Osteoblast (primary cell): ENCODE measurements around the gene DCXR. TPM values are rescaled to one million over a fixed set of nuclear protein-coding genes. Genes with fewer than 3 reads are reported as not detected.

Experiments used
- DNase-seq: peaks from one replicate; pipeline ENCODE4 v3.0.0; 2011; ENCODE audit warnings: low spot score, mixed read lengths; ENCODE audit not compliant: insufficient read length; ENCODE audit errors: missing footprints
- H2AFZ ChIP-seq: 2 replicates; pipeline ENCODE4 v1.6.0; 2011; ENCODE audit warnings: mild to moderate bottlenecking, low read length
- H3K27ac ChIP-seq: 2 replicates; pipeline ENCODE4 v1.5.1; 2011; ENCODE audit warnings: mild to moderate bottlenecking, low read depth, low read length, moderate library complexity
- H3K27me3 ChIP-seq: 2 replicates; pipeline ENCODE4 v1.6.0; 2012; ENCODE audit warnings: mild to moderate bottlenecking, control low read depth, inconsistent platforms, low read length, moderate library complexity; ENCODE audit not compliant: insufficient read depth
- H3K36me3 ChIP-seq: 2 replicates; pipeline ENCODE4 v1.5.1; 2011; ENCODE audit warnings: mild to moderate bottlenecking, low read length, control low read depth, moderate library complexity; ENCODE audit not compliant: insufficient read depth
- H3K4me1 ChIP-seq: 2 replicates; pipeline ENCODE4 v1.5.1; 2011; ENCODE audit warnings: mild to moderate bottlenecking, low read length, control low read depth, moderate library complexity; ENCODE audit not compliant: insufficient read depth
- H3K4me2 ChIP-seq: 2 replicates; pipeline ENCODE4 v1.6.0; 2011; ENCODE audit warnings: mild to moderate bottlenecking, low read length; ENCODE audit not compliant: insufficient read depth
- H3K4me3 ChIP-seq: fragments of 200-600 bp; sonication (generic); 3 replicates; pipeline ENCODE4 v1.5.1; 2012; ENCODE audit warnings: mild to moderate bottlenecking, low read length, inconsistent platforms; ENCODE audit not compliant: insufficient read depth
- H3K79me2 ChIP-seq: 2 replicates; pipeline ENCODE4 v1.6.0; 2012; ENCODE audit warnings: mild to moderate bottlenecking, low read length, control low read depth, inconsistent platforms; ENCODE audit not compliant: insufficient read depth
- H3K9me3 ChIP-seq: 2 replicates; pipeline ENCODE4 v1.5.1; 2011; ENCODE audit warnings: low read depth, low read length, control low read depth
- H4K20me1 ChIP-seq: 2 replicates; pipeline ENCODE4 v1.6.0; 2012; ENCODE audit warnings: mild to moderate bottlenecking, low read length, control low read depth; ENCODE audit not compliant: insufficient read depth
- total RNA-seq: library from RNA; depleted of rRNA; stranded (reverse); fragments of >200 nt; gene quantifications from 2 replicates; pipeline ENCODE4 v1.2.3, GENCODE V29; 2012
- TF ChIP-seq, protein P1 (sequence below): IDR thresholded peaks from 2 replicates; pipeline ENCODE4 v1.5.1; 2011; ENCODE audit warnings: mild to moderate bottlenecking, low read depth, low read length, moderate library complexity; ENCODE audit errors: extremely low read depth

DCXR gene
- total RNA-seq, 1 donor = 31.8 TPM

DNA sequence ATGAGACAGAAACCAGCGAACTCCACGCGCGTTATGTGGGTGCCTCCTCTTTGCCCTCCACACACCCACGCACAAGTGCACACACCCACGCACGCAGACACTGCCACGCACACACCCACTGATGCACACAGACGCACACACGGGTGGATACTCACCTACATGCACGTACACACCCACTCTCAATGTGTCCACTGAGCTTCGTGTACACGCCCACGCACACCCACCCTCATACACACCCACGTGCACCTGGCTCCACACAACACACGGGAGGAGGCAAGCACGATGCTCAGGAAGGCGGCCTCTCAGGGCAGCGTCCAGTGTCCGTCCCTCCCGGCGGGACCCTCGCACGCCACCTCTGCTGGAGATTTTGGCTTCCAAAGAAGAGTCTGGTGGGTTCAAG, 9.9 kb upstream of the DCXR start:
- H3K79me2 ChIP-seq = peaks cover 23% of the 10 kb centered on the region
- no peak overlapping the region for H2AFZ ChIP-seq
- H3K4me3 ChIP-seq = no peak overlapping the region
- TF ChIP-seq, protein P1, sequence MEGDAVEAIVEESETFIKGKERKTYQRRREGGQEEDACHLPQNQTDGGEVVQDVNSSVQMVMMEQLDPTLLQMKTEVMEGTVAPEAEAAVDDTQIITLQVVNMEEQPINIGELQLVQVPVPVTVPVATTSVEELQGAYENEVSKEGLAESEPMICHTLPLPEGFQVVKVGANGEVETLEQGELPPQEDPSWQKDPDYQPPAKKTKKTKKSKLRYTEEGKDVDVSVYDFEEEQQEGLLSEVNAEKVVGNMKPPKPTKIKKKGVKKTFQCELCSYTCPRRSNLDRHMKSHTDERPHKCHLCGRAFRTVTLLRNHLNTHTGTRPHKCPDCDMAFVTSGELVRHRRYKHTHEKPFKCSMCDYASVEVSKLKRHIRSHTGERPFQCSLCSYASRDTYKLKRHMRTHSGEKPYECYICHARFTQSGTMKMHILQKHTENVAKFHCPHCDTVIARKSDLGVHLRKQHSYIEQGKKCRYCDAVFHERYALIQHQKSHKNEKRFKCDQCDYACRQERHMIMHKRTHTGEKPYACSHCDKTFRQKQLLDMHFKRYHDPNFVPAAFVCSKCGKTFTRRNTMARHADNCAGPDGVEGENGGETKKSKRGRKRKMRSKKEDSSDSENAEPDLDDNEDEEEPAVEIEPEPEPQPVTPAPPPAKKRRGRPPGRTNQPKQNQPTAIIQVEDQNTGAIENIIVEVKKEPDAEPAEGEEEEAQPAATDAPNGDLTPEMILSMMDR = no peak
- H3K4me2 ChIP-seq = no peak overlapping the region
- H3K36me3 ChIP-seq = peaks cover 30% of the 10 kb centered on the region
- peaks cover 2% of the 10 kb centered on the region for H3K4me1 ChIP-seq
- H4K20me1 ChIP-seq = no peaks in the 10 kb centered on the region
- no peaks in the 10 kb centered on the region for H3K27me3 ChIP-seq
- no peaks in the 10 kb centered on the region for H3K9me3 ChIP-seq
- no peak overlapping the region for H3K27ac ChIP-seq
- no peak for DNase-seq

DNA sequence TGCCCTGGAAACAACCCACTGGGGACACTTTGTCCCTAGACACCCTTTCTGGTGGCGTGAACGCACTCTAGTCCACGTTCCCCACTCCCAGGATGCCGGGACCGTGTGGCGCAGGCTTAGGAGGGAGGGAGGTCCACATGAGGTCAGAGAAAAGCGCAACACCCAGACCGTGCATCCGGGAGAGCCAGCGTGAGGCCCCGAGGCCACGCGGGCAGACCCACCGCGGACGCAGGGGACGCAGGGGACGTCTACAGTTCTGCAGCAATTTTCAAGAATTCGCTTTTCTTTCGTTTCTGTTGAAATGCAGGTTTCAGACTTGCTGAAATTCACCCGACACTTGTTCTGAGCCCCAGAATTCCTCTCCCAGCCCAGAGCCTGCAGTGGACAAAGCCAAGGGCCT, 9.4 kb upstream of the DCXR start:
- Histone ChIP-seq H3K9me3 (no peaks in the 10 kb centered on the region), H4K20me1 (no peaks in the 10 kb centered on the region), H3K4me3 (no peak overlapping the region), H3K27me3 (no peaks in the 10 kb centered on the region), H3K27ac (no peak overlapping the region), H2AFZ (no peak overlapping the region), H3K79me2 (peaks cover 18% of the 10 kb centered on the region), H3K4me2 (no peak overlapping the region), H3K4me1 (no peaks in the 10 kb centered on the region), H3K36me3 (peaks cover 30% of the 10 kb centered on the region)
- TF ChIP-seq, protein P1 = no peak
- DNase-seq = no peak

DNA sequence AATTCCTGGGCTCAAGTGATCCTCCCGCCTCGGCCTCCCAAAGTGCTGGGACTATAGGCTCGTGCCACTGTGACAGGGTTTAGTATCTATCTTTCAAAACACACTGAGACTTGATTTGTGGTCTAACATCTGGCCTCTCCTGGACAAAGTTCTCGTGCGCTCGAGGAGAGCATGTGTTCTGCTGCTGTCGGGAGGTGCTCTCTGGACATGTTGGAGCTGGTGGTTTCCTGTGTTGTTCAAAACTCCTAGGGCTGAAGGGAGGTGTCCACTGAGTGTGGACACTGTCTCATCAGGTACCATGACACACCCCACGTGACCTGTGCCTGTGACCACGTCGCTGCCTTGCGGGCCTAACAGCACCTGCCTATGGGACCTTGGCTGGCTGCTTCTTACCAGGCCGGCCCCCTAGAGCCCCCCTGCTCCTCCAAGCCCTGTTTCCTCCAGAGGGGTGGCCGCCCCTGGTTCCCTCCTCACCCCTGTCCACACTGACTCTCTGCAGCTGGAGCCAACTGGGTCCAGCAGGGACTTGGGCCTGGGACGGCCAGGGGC, 8.5 kb upstream of the DCXR start:
- Histone ChIP-seq H3K27ac (no peak overlapping the region), H3K27me3 (no peaks in the 10 kb centered on the region), H3K79me2 (peaks cover 14% of the 10 kb centered on the region), H4K20me1 (no peaks in the 10 kb centered on the region), H3K4me1 (peaks cover under 1% of the 10 kb centered on the region), H3K36me3 (peaks cover 30% of the 10 kb centered on the region), H3K9me3 (no peaks in the 10 kb centered on the region), H2AFZ (no peak overlapping the region), H3K4me3 (no peak overlapping the region), H3K4me2 (no peak overlapping the region)
- TF ChIP-seq, protein P1 = no peak
- DNase-seq = no peak

DNA sequence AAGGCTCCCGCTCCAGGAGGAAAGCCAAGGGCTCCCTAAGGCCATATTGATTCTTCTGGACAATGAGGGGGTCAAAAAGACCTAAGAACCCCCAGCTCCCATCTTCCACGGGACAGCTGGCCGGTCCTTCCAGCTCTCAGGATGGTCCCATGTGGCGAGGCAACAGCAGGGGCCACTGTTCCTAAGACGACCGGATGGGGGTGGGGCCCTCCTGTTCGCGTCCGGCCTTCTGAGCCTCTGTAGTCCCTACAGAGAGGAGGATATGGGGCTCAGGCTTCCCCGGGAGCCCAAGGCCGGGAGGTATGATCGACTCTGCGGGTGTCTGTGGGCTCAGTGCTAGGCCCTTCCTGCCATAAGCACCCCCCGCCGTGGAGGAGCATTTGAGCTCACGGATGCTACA, 6.0 kb upstream of the DCXR start:
- Histone ChIP-seq H3K79me2 (no peaks in the 10 kb centered on the region), H3K27me3 (no peaks in the 10 kb centered on the region), H3K9me3 (no peaks in the 10 kb centered on the region), H3K4me2 (no peak overlapping the region), H3K36me3 (peaks cover 13% of the 10 kb centered on the region), H3K4me3 (no peak overlapping the region), H3K4me1 (peaks cover 3% of the 10 kb centered on the region), H3K27ac (no peak overlapping the region), H4K20me1 (no peaks in the 10 kb centered on the region), H2AFZ (no peak overlapping the region)
- TF ChIP-seq, protein P1 = no peak
- no peak for DNase-seq
